Measurements from ENCODE around the gene PLD3.

GRCh38 chr19:40380199-40381037 lies 31.9 kb downstream of the PLD3 start:
- TF ChIP-seq CTCF (IDR thresholded peaks at IDR 0.05) (no peak), POLR2A (IDR thresholded peaks at IDR 0.05) (no peak), EP300 (IDR thresholded peaks at IDR 0.05) (no peak), POLR2AphosphoS5 (IDR thresholded peaks at IDR 0.05) (no peak)
